H1 (cell line): ENCODE data around the gene GNA12. TPM values are rescaled to one million over a fixed set of nuclear protein-coding genes. Genes with fewer than 3 reads are reported as not detected.
A peak's percentile ranks its signal among the peaks of the same experiment; 100 is the strongest.

Experiments used
- CTCF ChIA-PET: fragments of 300-600 bp; sonication (Branson Sonifier 250); formaldehyde crosslinking; loops from one replicate; lab custom pipeline; 2021; ENCODE audit not compliant: partially characterized antibody; lab: Charles Lee
- POLR2A ChIA-PET: fragments of 300-600 bp; sonication (Branson Sonifier 250); formaldehyde crosslinking; loops from one replicate; lab custom pipeline; 2021; ENCODE audit warnings: inconsistent platforms; ENCODE audit not compliant: partially characterized antibody; lab: Charles Lee
- DNase-seq, 2 experiments: peaks; one replicate each; pipeline versions ENCODE4 v3.0.0 to v3.0.0-alpha.2; 2010 to 2022; ENCODE audit warnings: low spot score in 2 of 2, low read depth in 1 of 2, mixed read lengths in 1 of 2
- FAIRE-seq: peaks from 2 replicates; lab custom pipeline; 2011; peaks lifted over from hg19 to GRCh38; lab: Jason Lieb, UNC
- H2AFZ ChIP-seq: 2 replicates; pipeline ENCODE4 v1.8.1; 2012; ENCODE audit warnings: low read length, inconsistent platforms
- H2AK5ac ChIP-seq: 2 replicates; pipeline ENCODE4 v1.6.1; 2013; ENCODE audit warnings: low read depth, low read length
- H2BK120ac ChIP-seq: replicated peaks from 2 replicates; pipeline ENCODE3; 2013; ENCODE audit warnings: low read depth, low read length, inconsistent platforms
- H2BK12ac ChIP-seq: 2 replicates; pipeline ENCODE4 v1.6.1; 2013; ENCODE audit warnings: low read depth, low read length
- H2BK15ac ChIP-seq: 2 replicates; pipeline ENCODE4 v1.6.1; 2013; ENCODE audit warnings: low read length
- H2BK20ac ChIP-seq: 2 replicates; pipeline ENCODE4 v1.6.1; 2013; ENCODE audit warnings: low read length
- H2BK5ac ChIP-seq: 2 replicates; pipeline ENCODE4 v1.6.1; 2013; ENCODE audit warnings: low read depth, low read length
- H3K14ac ChIP-seq: 2 replicates; pipeline ENCODE4 v1.6.1; 2013; ENCODE audit warnings: inconsistent platforms; ENCODE audit not compliant: insufficient read length
- H3K18ac ChIP-seq: 2 replicates; pipeline ENCODE4 v1.6.1; 2013; ENCODE audit warnings: low read length; ENCODE audit errors: extremely low read depth
- H3K23ac ChIP-seq: 2 replicates; pipeline ENCODE4 v1.6.1; 2013; ENCODE audit warnings: inconsistent platforms; ENCODE audit not compliant: insufficient read length
- H3K23me2 ChIP-seq: 2 replicates; pipeline ENCODE4 v1.6.1; 2013; ENCODE audit warnings: low read depth, low read length
- H3K27ac ChIP-seq: 2 replicates; pipeline ENCODE4 v1.6.1; 2011; ENCODE audit warnings: low read depth, low read length, inconsistent platforms
- H3K27me3 ChIP-seq, 4 experiments: replicated peaks in 1 of 4; 1 replicate in 1 of 4; 2 replicates in 3 of 4; pipeline versions ENCODE4 v1.6.1 to v1.8.1; 2011 to 2013; ENCODE audit warnings: low read length in 3 of 4, mild to moderate bottlenecking in 3 of 4, inconsistent platforms in 2 of 4, mixed read lengths in 2 of 4, moderate library complexity in 1 of 4; ENCODE audit not compliant: control insufficient read depth in 3 of 4, insufficient read depth in 3 of 4; ENCODE audit errors: extremely low read depth in 1 of 4
- H3K36me3 ChIP-seq, 4 experiments: 2 replicates each; pipeline versions ENCODE4 v1.6.1 to v1.8.1; 2011 to 2013; ENCODE audit warnings: mild to moderate bottlenecking in 4 of 4, low read length in 3 of 4, moderate library complexity in 2 of 4, control low read depth in 1 of 4, inconsistent platforms in 1 of 4; ENCODE audit not compliant: insufficient read depth in 4 of 4, control insufficient read depth in 2 of 4
- H3K4ac ChIP-seq: replicated peaks from 2 replicates; pipeline ENCODE3; 2013; ENCODE audit warnings: low read length, low read depth, mixed read lengths, inconsistent platforms; ENCODE audit not compliant: insufficient read length
- H3K4me1 ChIP-seq, 4 experiments: replicated peaks in 1 of 4; 1 replicate in 1 of 4; 2 replicates in 3 of 4; pipeline versions ENCODE4 v1.6.1 to v1.8.1; 2011 to 2013; ENCODE audit warnings: low read length in 3 of 4, inconsistent platforms in 2 of 4, mixed read lengths in 1 of 4; ENCODE audit not compliant: insufficient read depth in 4 of 4, control insufficient read depth in 3 of 4
- H3K4me2 ChIP-seq, 2 experiments: 2 replicates each; pipeline versions ENCODE4 v1.6.1 to v1.8.1; 2011 to 2013; ENCODE audit warnings: low read depth in 2 of 2, low read length in 2 of 2, control low read depth in 1 of 2, inconsistent platforms in 1 of 2, mild to moderate bottlenecking in 1 of 2; ENCODE audit not compliant: insufficient read depth in 1 of 2
- H3K4me3 ChIP-seq, 4 experiments: fragments of 200-600, 300-600 bp in 1 of 4; sonication (generic), shearing (Covaris generic), sonication (Bioruptor Twin) in 1 of 4; 2 replicates each; pipeline versions ENCODE4 v1.5.1 to v1.8.1; 2011 to 2016; ENCODE audit warnings: low read length in 4 of 4, low read depth in 3 of 4, control low read depth in 2 of 4, inconsistent platforms in 2 of 4, mild to moderate bottlenecking in 2 of 4, mixed read lengths in 1 of 4, moderate library complexity in 1 of 4; ENCODE audit not compliant: insufficient read depth in 2 of 4; ENCODE audit errors: extremely low read depth in 1 of 4
- H3K56ac ChIP-seq: replicated peaks from 2 replicates; pipeline ENCODE3; 2013; ENCODE audit warnings: low read depth, mild to moderate bottlenecking, mixed read lengths, low read length, inconsistent platforms; ENCODE audit not compliant: insufficient read length
- H3K79me1 ChIP-seq: 2 replicates; pipeline ENCODE4 v1.6.1; 2013; ENCODE audit warnings: low read depth, low read length, control low read depth
- H3K79me2 ChIP-seq, 2 experiments: 2 replicates each; pipeline versions ENCODE4 v1.6.1 to v1.8.1; 2012 to 2013; ENCODE audit warnings: low read length in 2 of 2, mild to moderate bottlenecking in 2 of 2, inconsistent platforms in 1 of 2; ENCODE audit not compliant: insufficient read depth in 2 of 2, control insufficient read depth in 1 of 2
- H3K9ac ChIP-seq, 4 experiments: replicated peaks in 1 of 4; 1 replicate in 1 of 4; 2 replicates in 3 of 4; pipeline versions ENCODE4 v1.6.1 to v1.8.1; 2011 to 2013; ENCODE audit warnings: low read depth in 3 of 4, low read length in 3 of 4, control low read depth in 2 of 4, mild to moderate bottlenecking in 2 of 4, moderate library complexity in 2 of 4, inconsistent platforms in 1 of 4; ENCODE audit errors: extremely low read depth in 1 of 4
- H3K9me3 ChIP-seq, 2 experiments: 2 replicates each; pipeline versions ENCODE4 v1.6.1 to v1.8.1; 2012 to 2013; ENCODE audit warnings: mild to moderate bottlenecking in 2 of 2, moderate library complexity in 2 of 2, control low read depth in 1 of 2, inconsistent platforms in 1 of 2, low read depth in 1 of 2, low read length in 1 of 2, mixed read lengths in 1 of 2; ENCODE audit not compliant: insufficient read depth in 2 of 2
- H4K20me1 ChIP-seq, 2 experiments: replicated peaks in 1 of 2; 2 replicates each; pipeline versions ENCODE3 to v1.8.1; 2011 to 2013; ENCODE audit warnings: inconsistent platforms in 2 of 2, low read length in 2 of 2, mild to moderate bottlenecking in 1 of 2; ENCODE audit not compliant: insufficient read depth in 2 of 2, control insufficient read depth in 1 of 2
- H4K5ac ChIP-seq: 2 replicates; pipeline ENCODE4 v1.6.1; 2013; ENCODE audit warnings: low read length, low read depth, mixed read lengths, inconsistent platforms; ENCODE audit not compliant: insufficient read length
- H4K8ac ChIP-seq: 2 replicates; pipeline ENCODE4 v1.8.0; 2013; ENCODE audit warnings: mild to moderate bottlenecking, moderate library complexity, low read length, inconsistent platforms; ENCODE audit not compliant: insufficient read depth; ENCODE audit errors: extremely low read depth
- H4K91ac ChIP-seq: replicated peaks from 2 replicates; pipeline ENCODE3; 2013; ENCODE audit warnings: low read length, mixed read lengths, inconsistent platforms; ENCODE audit not compliant: insufficient read length
- BRCA1 ChIP-seq: IDR thresholded peaks from 2 replicates; pipeline ENCODE4 v1.6.1; 2012; ENCODE audit warnings: low read depth, low read length, improper control_type of control experiment
- CBX5 ChIP-seq: fragments of 300-800, 300-1000 bp; sonication (generic); IDR thresholded peaks from 2 replicates; pipeline ENCODE4 v1.7.1; 2016; ENCODE audit warnings: antibody characterized with exemption, low read length, low read depth
- CBX8 ChIP-seq: fragments of 300-800, 300-1000 bp; sonication (generic); IDR thresholded peaks from 2 replicates; pipeline ENCODE4 v1.7.1; 2016; ENCODE audit warnings: low read depth, low read length, borderline replicate concordance
- EZH2 ChIP-seq: fragments of 200-600 bp; sonication (generic); IDR thresholded peaks from 2 replicates; pipeline ENCODE4 v1.7.1; 2012; ENCODE audit warnings: low read depth, mild to moderate bottlenecking, moderate library complexity, low read length, inconsistent platforms; ENCODE audit not compliant: severe bottlenecking
- NANOG ChIP-seq: IDR thresholded peaks from 2 replicates; pipeline ENCODE4 v1.6.1; 2011; ENCODE audit warnings: low read length, low read depth, mild to moderate bottlenecking, inconsistent platforms; ENCODE audit not compliant: insufficient read depth, poor library complexity, severe bottlenecking
- PHF8 ChIP-seq: fragments of 200-600 bp; sonication (generic); conservative IDR thresholded peaks from 2 replicates; pipeline ENCODE4 v1.7.1; 2012; ENCODE audit warnings: low read depth, mild to moderate bottlenecking, inconsistent platforms, low read length, moderate library complexity
- SIN3A ChIP-seq, 2 experiments: IDR thresholded peaks in 1 of 2; conservative IDR thresholded peaks in 1 of 2; 2 replicates each; pipeline ENCODE4 v1.6.1; 2011 to 2012; ENCODE audit warnings: low read length in 2 of 2, improper control_type of control experiment in 1 of 2, low read depth in 1 of 2, mild to moderate bottlenecking in 1 of 2
- SIRT6 ChIP-seq: IDR thresholded peaks from one replicate; pipeline ENCODE4 v1.7.1; 2012; ENCODE audit warnings: low read length, inconsistent platforms
- SIX5 ChIP-seq: IDR thresholded peaks from 2 replicates; pipeline ENCODE4 v1.6.1; 2011; ENCODE audit warnings: mild to moderate bottlenecking, low read depth, low read length
- SP2 ChIP-seq: IDR thresholded peaks from 2 replicates; pipeline ENCODE4 v1.6.1; 2012; ENCODE audit warnings: mild to moderate bottlenecking, low read length, inconsistent platforms
- TBP ChIP-seq: IDR thresholded peaks from 2 replicates; pipeline ENCODE4 v1.6.1; 2011; ENCODE audit warnings: low read depth, low read length, improper control_type of control experiment
- WGBS, 2 experiments: shearing (Covaris generic) in 1 of 2; methylation state at CpG; one replicate each; pipeline versions ENCODE4 v1.1.6 to v1.1.7; 2013 to 2015; ENCODE audit warnings: low lambda C conversion rate in 2 of 2, mixed read lengths in 2 of 2, inconsistent platforms in 1 of 2, low coverage in 1 of 2, missing lambda C conversion rate in 1 of 2; ENCODE audit not compliant: insufficient replicate concordance in 2 of 2, insufficient coverage in 1 of 2, insufficient read length in 1 of 2; ENCODE audit errors: extremely low coverage in 1 of 2, missing lambda C conversion rate in 1 of 2; 5-methylcytosine and 5-hydroxymethylcytosine counted together
- polyA plus RNA-seq, 7 experiments: library from polyadenylated mRNA; depleted of rRNA in 3 of 7; stranded (reverse) in 5 of 7; unstranded in 2 of 7; fragments of >200 nt in 5 of 7; fragments of 200-250 nt in 2 of 7; gene quantifications; 1 replicate in 5 of 7; 2 replicates in 1 of 7; 4 replicates in 1 of 7; pipeline versions ENCODE4 v1.2.1 to v1.2.3, GENCODE V29; 2011 to 2013; ENCODE audit warnings: missing spikeins in 2 of 7, mixed read lengths in 2 of 7
- total RNA-seq: library from RNA; stranded (reverse); fragmentation: NEBNext Ultra II Directional; extraction: Animal tissue kit (Norgen Biotek cat#: 25700); gene quantifications from 2 replicates; pipeline ENCODE4 v1.2.1, GENCODE V29; 2021
- TF ChIP-seq, protein P1 (sequence below): IDR thresholded peaks from 2 replicates; pipeline ENCODE4 v1.6.1; 2011; ENCODE audit warnings: low read depth, mild to moderate bottlenecking, low read length; ENCODE audit not compliant: insufficient read depth
- TF ChIP-seq, protein P2 (sequence below): IDR thresholded peaks from 2 replicates; pipeline ENCODE4 v1.6.1; 2012; ENCODE audit warnings: inconsistent platforms

The GNA12 gene
- total and polyA plus RNA-seq, 2 of the 8 experiments (the other 6 are each of a cell fraction or from before 2014, with no cell fraction given), result 96.5 to 109 TPM

DNA sequence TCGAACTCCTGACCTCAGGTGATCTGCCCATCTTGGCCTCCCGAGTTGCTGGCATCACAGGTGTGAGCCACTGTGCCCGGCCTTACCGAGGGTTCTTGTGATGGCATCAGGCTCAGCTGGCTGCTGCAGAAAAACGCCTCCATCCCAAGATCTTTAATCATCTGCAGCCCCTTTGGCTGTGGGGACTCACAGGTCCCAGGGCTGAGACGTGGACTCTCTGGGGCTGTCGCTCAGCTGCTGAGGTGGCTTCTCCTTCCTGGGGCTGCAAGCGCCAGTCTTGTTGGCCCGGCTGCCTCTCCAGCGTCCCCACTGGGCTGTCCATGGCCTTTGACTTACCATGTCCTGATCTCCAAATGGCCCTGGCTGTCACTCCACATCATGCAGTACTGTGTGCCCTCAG, 136.1 kb downstream of the GNA12 start:
- Histone ChIP-seq H2BK12ac (no peak overlapping the region), H2BK15ac (no peak overlapping the region), H2AFZ (no peak overlapping the region), H3K4me2 (no peak overlapping the region), H2AK5ac (peak overlapping the region; percentile 24; the same call in 1 of the 2 replicates), H3K14ac (no peak overlapping the region), H3K79me1 (no peaks in the 10 kb centered on the region), H3K18ac (no peak overlapping the region), H3K27me3 (no peaks in the 10 kb centered on the region), H2BK120ac (no peak overlapping the region), H3K56ac (no peak overlapping the region), H4K91ac (no peak overlapping the region), H3K27ac (no peak overlapping the region), H3K4me3 (no peak overlapping the region), H2BK20ac (no peak overlapping the region), H3K23ac (no peak overlapping the region), H4K5ac (no peak overlapping the region), H4K8ac (no peak overlapping the region; the same call in 1 of the 2 replicates), H3K4me1 (peaks cover 0 to 5% (median under 1%) of the 10 kb centered on the region in 4 experiments; a peak in 1 of 7 replicates), H3K4ac (no peak overlapping the region), H3K9ac (no peak overlapping the region), H3K79me2 (no peaks in the 10 kb centered on the region), H3K36me3 (no peaks in the 10 kb centered on the region; a peak in 1 of 8 replicates), H2BK5ac (no peak overlapping the region), H3K9me3 (no peaks in the 10 kb centered on the region), H3K23me2 (no peaks in the 10 kb centered on the region), H4K20me1 (peaks cover 1 to 3% of the 10 kb centered on the region in 2 experiments)
- DNase-seq, result no peak
- POLR2A ChIA-PET, result no interaction called here
- 91% methylated on average over 10 of the region's 10 CpGs; no CpG with 5 or more reads in 1 of the 2 experiments for WGBS, 2 experiments
- CTCF ChIA-PET, result interaction anchor here (0.6 to 9.1 kb wide), 6 partner anchors 14 to 1403 kb away, joined by 3 to 125 read pairs (median 45); partner anchors contain the start of gene AMZ1
- FAIRE-seq, result no peak
- TF ChIP-seq, protein P1, sequence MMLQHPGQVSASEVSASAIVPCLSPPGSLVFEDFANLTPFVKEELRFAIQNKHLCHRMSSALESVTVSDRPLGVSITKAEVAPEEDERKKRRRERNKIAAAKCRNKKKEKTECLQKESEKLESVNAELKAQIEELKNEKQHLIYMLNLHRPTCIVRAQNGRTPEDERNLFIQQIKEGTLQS, result no peak
- TF ChIP-seq, protein P2, sequence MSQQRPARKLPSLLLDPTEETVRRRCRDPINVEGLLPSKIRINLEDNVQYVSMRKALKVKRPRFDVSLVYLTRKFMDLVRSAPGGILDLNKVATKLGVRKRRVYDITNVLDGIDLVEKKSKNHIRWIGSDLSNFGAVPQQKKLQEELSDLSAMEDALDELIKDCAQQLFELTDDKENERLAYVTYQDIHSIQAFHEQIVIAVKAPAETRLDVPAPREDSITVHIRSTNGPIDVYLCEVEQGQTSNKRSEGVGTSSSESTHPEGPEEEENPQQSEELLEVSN, result no peak
- TF ChIP-seq SIN3A (conservative IDR thresholded peaks at IDR 0.05 in 1 of 2, IDR thresholded peaks at IDR 0.05 in 1 of 2; ENCODE audit: low read depth in 1 of 2, low read length in 2 of 2) (no peak), CBX8 (no peak), TBP (no peak), BRCA1 (no peak), SIRT6 (no peak), SP2 (no peak), PHF8 (no peak), CBX5 (no peak), SIX5 (no peak), NANOG (no peak), EZH2 (no peak)
